ENCODE measurements around the gene EPOP. TPM values are rescaled to one million over a fixed set of nuclear protein-coding genes. Genes with fewer than 3 reads are reported as not detected.

EPOP gene
- total and polyA plus RNA-seq, 2 of the 13 experiments (the other 11 are each of a cell fraction or from before 2014, with no cell fraction given): 14.7 to 37.8 TPM

DNA sequence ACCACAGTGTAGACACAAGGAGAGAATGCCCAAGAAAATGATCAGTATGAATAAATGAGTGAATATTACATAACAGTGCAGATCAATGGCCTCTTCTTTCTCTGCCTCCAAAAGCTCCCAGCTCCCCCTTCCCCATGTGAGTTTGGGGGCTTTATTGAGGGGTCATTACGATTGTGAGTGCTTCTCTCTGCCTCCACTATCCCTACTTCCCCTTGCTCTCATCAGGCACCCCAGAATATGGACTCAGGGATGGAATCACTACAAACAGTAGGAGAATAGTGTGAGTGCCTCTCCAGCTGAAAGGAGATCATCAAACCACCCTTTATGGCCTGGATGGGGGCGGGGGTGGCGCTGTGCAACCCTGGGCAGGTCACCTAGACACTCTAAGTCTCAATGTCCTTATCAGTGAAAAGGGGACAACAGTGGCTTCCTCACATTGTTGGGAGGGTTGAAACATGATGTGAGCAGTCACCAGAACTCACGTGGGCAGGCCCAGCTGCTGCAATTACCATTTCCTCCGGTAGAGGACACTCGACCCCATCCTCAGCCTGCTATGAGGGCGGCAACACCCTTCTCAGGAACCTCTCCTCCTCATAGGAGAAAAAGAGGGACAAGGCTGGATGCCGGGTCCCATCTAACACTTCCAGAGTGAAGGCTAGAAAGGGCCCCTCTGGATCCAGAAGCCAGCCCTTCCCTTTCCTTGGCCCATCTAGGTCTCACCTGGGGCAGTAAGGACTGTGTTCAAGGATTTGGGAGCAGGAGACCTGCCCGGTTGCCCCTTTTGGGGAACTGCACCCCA is 2.1 kb upstream of the EPOP start (continued):
- TF ChIP-seq PHF21A (CRISPR knock-in tag; IDR thresholded peaks at IDR 0.05): peak; percentile 62; the same call in 1 of the 2 replicates
- no peak for TF ChIP-seq ZNF562 (CRISPR knock-in tag; IDR thresholded peaks at IDR 0.05; ENCODE audit: borderline replicate concordance)
- TF ChIP-seq JUN (CRISPR knock-in tag; IDR thresholded peaks at IDR 0.05): peak; percentile 89; the same call in 1 of the 2 replicates
- TF ChIP-seq PHF8 (CRISPR knock-in tag; IDR thresholded peaks at IDR 0.05): peak; percentile 28; the same call in 1 of the 2 replicates
- TF ChIP-seq, protein P1, sequence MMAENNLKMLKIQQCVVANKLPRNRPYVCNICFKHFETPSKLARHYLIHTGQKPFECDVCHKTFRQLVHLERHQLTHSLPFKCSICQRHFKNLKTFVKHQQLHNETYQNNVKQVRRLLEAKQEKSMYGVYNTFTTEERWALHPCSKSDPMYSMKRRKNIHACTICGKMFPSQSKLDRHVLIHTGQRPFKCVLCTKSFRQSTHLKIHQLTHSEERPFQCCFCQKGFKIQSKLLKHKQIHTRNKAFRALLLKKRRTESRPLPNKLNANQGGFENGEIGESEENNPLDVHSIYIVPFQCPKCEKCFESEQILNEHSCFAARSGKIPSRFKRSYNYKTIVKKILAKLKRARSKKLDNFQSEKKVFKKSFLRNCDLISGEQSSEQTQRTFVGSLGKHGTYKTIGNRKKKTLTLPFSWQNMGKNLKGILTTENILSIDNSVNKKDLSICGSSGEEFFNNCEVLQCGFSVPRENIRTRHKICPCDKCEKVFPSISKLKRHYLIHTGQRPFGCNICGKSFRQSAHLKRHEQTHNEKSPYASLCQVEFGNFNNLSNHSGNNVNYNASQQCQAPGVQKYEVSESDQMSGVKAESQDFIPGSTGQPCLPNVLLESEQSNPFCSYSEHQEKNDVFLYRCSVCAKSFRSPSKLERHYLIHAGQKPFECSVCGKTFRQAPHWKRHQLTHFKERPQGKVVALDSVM (CRISPR knock-in tag; IDR thresholded peaks at IDR 0.05): no peak
- no peak for TF ChIP-seq ZNF232 (CRISPR knock-in tag; IDR thresholded peaks at IDR 0.05; ENCODE audit: borderline replicate concordance)
- no peak for TF ChIP-seq ZNF382 (CRISPR knock-in tag; IDR thresholded peaks at IDR 0.05; ENCODE audit: borderline replicate concordance)
- TF ChIP-seq SP5 (CRISPR knock-in tag; IDR thresholded peaks at IDR 0.05; ENCODE audit: borderline replicate concordance, low read depth): peak; percentile 28; the same call in 1 of the 2 replicates
- TF ChIP-seq, protein P2, sequence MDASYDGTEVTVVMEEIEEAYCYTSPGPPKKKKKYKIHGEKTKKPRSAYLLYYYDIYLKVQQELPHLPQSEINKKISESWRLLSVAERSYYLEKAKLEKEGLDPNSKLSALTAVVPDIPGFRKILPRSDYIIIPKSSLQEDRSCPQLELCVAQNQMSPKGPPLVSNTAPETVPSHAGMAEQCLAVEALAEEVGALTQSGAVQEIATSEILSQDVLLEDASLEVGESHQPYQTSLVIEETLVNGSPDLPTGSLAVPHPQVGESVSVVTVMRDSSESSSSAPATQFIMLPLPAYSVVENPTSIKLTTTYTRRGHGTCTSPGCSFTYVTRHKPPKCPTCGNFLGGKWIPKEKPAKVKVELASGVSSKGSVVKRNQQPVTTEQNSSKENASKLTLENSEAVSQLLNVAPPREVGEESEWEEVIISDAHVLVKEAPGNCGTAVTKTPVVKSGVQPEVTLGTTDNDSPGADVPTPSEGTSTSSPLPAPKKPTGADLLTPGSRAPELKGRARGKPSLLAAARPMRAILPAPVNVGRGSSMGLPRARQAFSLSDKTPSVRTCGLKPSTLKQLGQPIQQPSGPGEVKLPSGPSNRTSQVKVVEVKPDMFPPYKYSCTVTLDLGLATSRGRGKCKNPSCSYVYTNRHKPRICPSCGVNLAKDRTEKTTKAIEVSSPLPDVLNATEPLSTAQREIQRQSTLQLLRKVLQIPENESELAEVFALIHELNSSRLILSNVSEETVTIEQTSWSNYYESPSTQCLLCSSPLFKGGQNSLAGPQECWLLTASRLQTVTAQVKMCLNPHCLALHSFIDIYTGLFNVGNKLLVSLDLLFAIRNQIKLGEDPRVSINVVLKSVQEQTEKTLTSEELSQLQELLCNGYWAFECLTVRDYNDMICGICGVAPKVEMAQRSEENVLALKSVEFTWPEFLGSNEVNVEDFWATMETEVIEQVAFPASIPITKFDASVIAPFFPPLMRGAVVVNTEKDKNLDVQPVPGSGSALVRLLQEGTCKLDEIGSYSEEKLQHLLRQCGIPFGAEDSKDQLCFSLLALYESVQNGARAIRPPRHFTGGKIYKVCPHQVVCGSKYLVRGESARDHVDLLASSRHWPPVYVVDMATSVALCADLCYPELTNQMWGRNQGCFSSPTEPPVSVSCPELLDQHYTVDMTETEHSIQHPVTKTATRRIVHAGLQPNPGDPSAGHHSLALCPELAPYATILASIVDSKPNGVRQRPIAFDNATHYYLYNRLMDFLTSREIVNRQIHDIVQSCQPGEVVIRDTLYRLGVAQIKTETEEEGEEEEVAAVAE (CRISPR knock-in tag; IDR thresholded peaks at IDR 0.05; ENCODE audit: borderline replicate concordance): 0 out of 2 replicates have a peak, but pooled peaks have one; percentile 48
- TF ChIP-seq SIX4 (CRISPR knock-in tag; IDR thresholded peaks at IDR 0.05): 0 out of 2 replicates have a peak, but pooled peaks have one; percentile 29
- TF ChIP-seq PPARG (CRISPR knock-in tag; conservative IDR thresholded peaks at IDR 0.05): 0 out of 2 replicates have a peak, but pooled peaks have one; percentile 51
- TF ChIP-seq, protein P3, sequence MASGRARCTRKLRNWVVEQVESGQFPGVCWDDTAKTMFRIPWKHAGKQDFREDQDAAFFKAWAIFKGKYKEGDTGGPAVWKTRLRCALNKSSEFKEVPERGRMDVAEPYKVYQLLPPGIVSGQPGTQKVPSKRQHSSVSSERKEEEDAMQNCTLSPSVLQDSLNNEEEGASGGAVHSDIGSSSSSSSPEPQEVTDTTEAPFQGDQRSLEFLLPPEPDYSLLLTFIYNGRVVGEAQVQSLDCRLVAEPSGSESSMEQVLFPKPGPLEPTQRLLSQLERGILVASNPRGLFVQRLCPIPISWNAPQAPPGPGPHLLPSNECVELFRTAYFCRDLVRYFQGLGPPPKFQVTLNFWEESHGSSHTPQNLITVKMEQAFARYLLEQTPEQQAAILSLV (CRISPR knock-in tag; IDR thresholded peaks at IDR 0.05; ENCODE audit: borderline replicate concordance): no peak
- TF ChIP-seq, protein P4, sequence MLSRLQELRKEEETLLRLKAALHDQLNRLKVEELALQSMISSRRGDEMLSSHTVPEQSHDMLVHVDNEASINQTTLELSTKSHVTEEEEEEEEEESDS (CRISPR knock-in tag; IDR thresholded peaks at IDR 0.05; ENCODE audit: borderline replicate concordance): 0 out of 2 replicates have a peak, but pooled peaks have one; percentile 58
- peak; percentile 79 for TF ChIP-seq TARDBP (CRISPR knock-in tag; IDR thresholded peaks at IDR 0.05)
